Measurements from ENCODE around the gene STIM1.

GRCh38 chr11:3810951-3811350, 44.5 kb upstream of the STIM1 start:
- TF ChIP-seq ZNF274 (IDR thresholded peaks at IDR 0.05; ENCODE audit: low read depth, low read length): no peak
- TF ChIP-seq YY1 (IDR thresholded peaks at IDR 0.05; ENCODE audit: insufficient read depth, insufficient read length): no peak
- TF ChIP-seq SUZ12 (IDR thresholded peaks at IDR 0.05; ENCODE audit: extremely low read depth, insufficient read depth, insufficient read length): no peak
